GM19239 (cell line): ENCODE measurements around the gene SPTBN4.
A peak's percentile ranks its signal among the peaks of the same experiment; 100 is the strongest.

Experiments
- DNase-seq: peaks from one replicate; pipeline ENCODE4 v3.0.0; 2011; ENCODE audit warnings: low spot score; ENCODE audit not compliant: insufficient read length
- FAIRE-seq: peaks from 2 replicates; lab custom pipeline; 2011; peaks lifted over from hg19 to GRCh38; lab: Jason Lieb, UNC

The SPTBN4 gene

DNA sequence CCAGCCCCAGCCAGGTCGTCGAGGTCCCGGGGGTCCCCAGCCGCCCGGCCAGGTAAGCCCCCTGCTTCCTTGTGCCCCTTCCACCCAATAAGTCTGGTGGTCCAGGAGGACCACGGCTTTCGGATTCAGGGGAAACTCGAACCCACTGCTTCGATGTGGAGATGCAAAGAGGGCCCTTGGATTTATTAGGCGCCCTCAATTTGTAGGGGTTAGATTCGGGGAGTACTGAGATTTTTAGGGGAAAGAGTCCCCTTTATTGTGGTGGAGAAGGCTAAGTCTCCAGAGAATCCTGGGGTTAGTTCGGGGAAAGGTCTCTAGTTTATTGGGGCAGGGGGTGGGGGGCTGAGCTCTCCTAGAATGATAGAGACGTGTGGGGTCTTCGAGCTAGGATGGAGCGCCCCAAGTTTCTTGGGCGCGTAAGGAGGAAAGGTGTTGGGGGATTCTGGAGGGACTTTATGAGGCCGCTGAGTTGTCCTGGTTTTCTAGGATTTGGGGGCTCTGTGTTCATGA lies 130.6 kb downstream of the SPTBN4 start:
- FAIRE-seq (no peak), DNase-seq (no peak)

- DNase-seq (peak; percentile 90), FAIRE-seq (peak; percentile 85)
Observed at GRCh38 chr19:40598121-40598917, 131.5 kb downstream of the SPTBN4 start.

- FAIRE-seq, result no peak
Observed at GRCh38 chr19:40598918-40599307, 132.1 kb downstream of the SPTBN4 start.

GRCh38 chr19:40599331-40599901 lies 132.6 kb downstream of the SPTBN4 start:
- FAIRE-seq (no peak), DNase-seq (no peak)

More at GRCh38 chr19:40598918-40599307, 132.1 kb downstream of the SPTBN4 start:
- no peak for DNase-seq

DNA sequence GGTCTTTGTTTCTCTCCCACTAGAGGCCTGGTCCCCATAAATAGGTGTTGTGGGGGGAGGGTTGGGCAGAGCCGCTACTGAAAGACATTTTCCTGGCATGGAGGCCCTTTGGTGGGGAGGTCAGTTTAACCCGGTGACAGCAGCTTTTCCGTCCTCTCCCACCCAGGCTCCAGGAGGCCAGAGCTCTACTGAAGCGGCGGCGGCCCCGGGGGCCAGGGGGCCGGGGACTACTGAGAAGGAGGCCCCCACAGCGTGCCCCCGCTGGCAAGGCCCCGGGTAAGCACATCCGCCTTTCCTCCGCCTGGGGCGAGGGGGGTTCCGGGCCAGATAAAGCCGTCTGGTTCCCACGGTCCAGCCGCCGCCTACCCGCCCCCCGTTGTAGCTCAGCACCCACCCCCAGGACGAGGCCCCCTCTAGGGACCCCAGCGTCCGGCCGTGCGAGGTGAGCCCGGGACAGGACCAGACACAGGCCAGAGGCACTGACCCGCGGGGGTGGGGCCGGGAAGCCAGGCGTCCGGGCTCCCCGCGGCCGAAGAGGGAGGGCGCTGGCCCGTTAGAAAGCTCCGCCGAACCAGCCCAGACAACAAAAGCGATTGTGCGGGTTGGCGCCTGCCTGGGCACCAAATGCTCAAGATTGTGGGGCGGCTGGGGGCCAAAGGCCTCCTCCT lies 133.2 kb downstream of the SPTBN4 start:
- no peak for DNase-seq
- no peak for FAIRE-seq

- FAIRE-seq (no peak), DNase-seq (no peak)
Observed at GRCh38 chr19:40600570-40601133, 133.9 kb downstream of the SPTBN4 start.

GRCh38 chr19:40601134-40601974 lies 134.6 kb downstream of the SPTBN4 start, which contains the start of gene LTBP4:
LTBP4 (plus strand) TSS chr19:40601369; CDS start chr19:40601388, 19 bp downstream.
- no peak for FAIRE-seq
- DNase-seq, result no peak

DNA sequence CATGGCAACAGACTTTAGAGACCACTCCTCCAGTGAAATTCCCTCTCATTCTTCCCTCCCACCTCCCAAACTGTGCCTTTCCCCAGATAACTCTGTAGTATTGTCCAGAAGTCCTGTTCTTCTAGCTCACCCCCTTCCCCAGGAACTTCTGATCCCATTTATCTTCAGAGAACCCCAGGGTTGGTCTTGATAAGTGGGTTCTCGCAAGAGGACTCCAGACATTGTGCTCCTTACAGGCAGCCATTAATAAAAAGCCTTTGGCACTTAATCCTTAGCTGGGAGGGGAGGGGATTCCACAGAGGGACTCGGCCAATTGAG lies 136.2 kb downstream of the SPTBN4 start:
- no peak for DNase-seq

DNA sequence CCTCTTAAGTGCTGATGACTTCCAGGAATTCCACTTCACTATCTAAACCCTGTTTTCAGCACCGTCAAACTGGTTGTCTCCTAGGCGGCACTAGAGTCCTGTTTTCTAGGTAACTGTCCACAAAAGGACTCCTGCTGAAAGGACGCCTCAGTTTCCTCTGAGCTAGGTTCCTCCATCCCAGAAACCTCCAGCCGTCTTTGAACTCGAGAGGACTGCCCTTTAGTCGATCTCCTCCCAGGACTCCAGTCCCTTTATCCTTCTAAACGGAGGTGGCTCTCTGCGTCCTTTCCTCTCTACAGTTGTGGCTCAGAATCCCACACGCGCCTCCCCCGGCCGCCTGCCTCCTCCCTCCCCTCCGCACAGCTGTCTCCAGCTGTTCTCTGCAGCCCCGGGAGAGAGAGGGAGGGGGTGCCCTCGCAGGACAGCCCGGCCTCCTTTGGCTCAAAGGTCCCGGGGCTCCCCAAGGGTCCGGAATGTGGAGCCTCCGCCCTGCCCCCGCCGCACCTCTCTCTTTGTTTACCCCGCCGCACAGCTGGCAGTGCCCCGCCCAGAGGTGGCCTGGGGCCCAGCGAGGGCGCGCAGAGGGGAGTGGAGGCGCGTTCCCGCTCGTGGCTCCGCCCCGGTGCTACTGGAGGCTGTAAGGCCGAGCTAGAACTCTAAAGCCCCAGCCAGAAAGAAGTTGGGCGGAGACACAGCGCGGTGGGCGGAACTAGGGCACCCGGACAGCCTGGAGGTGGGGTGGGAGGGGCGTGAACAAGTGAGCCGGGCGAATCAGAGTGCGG lies 136.8 kb downstream of the SPTBN4 start:
- FAIRE-seq, result peak; percentile 97
- peak; percentile 96 for DNase-seq

More for the DNA sequence above, 136.2 kb downstream of the SPTBN4 start:
- no peak for FAIRE-seq

- no peak for FAIRE-seq
Observed at GRCh38 chr19:40604171-40604646, 137.4 kb downstream of the SPTBN4 start.

DNA sequence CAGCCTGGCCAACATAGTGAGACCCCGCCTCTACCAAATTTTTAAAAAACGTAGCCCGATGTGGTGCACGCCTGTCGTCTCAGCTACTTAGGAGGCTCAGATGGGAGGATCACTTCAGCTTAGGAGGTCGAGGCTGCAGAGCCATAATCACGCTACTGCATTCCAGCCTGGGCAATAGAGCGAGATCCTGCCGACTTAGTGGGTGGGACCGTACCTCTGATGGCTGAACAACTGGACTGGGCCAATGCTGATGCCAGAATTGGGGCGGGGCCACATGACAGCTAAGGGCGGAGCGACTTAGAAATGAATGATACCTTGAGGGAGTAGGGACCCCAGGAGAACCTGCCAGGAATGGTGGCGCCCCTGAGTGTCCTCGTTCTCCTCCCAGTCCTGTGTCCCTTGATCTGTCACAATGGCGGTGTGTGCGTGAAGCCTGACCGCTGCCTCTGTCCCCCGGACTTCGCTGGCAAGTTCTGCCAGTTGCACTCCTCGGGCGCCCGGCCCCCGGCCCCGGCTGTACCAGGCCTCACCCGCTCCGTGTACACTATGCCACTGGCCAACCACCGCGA lies 137.9 kb downstream of the SPTBN4 start:
- DNase-seq (no peak), FAIRE-seq (no peak)

More at GRCh38 chr19:40604171-40604646, 137.4 kb downstream of the SPTBN4 start:
- no peak for DNase-seq

DNA sequence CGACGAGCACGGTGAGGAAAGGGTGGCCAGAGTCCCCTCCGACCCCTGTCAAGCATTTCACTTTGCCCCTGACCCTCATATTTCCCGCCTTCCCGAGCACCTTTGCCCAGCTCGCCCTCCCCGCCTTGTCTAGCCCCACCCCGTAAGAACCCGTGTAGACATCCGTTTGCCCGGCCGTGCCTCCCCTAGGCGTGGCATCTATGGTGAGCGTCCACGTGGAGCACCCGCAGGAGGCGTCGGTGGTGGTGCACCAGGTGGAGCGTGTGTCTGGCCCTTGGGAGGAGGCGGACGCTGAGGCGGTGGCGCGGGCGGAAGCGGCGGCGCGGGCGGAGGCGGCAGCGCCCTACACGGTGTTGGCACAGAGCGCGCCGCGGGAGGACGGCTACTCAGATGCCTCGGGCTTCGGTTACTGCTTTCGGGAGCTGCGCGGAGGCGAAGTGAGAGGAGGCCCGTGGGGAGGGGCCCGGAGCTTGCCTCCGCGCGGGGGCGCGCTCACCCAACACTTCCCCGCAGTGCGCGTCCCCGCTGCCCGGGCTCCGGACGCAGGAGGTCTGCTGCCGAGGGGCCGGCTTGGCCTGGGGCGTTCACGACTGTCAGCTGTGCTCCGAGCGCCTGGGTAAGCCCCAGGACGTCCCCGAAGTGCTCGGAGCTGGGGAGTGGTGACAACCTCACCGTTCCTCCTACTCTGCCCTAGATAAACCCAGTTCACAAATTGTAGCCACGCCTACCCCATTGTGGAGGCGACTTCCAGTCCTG lies 138.6 kb downstream of the SPTBN4 start:
- DNase-seq (peak; percentile 57), FAIRE-seq (peak; percentile 74)

DNA sequence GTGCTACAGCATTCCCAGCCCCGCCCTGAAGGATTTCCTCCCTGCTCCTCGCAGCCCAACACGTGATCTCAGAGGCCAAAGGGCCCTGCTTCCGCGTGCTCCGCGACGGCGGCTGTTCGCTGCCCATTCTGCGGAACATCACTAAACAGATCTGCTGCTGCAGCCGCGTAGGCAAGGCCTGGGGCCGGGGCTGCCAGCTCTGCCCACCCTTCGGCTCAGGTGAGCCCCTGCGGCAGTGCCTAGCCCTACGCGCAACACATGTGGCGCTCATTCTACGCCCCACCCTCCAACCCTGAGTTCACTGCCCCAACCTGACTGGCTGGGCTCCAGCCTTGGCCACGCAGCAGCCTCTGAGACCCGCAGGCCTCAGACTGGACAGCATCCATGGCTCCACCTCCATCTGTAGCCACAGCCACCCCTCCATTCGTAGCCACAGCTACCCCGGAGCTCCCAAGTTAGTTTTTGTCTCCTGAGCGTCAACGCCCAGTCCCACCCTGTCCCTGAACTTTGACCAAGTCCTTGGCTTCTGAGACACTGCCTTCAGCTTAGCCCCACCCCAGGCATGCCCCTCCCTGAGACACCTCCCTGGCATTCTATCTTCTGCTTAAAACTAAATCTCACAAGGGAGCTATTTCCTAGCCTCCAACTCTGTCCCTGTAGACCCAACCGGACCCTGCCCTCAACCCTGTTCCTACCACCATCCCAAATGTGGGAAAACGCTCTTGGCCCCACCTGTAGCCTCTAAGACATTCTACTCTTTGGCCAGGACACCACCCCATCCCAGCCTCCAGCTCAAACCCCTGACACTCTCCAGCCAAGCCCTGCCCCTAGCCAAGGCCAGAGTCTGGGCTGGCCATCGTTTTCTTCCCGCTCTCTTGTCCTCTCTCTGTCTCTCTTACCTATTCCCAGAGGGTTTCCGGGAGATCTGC lies 140.8 kb downstream of the SPTBN4 start:
- no peak for FAIRE-seq
- no peak for DNase-seq

DNA sequence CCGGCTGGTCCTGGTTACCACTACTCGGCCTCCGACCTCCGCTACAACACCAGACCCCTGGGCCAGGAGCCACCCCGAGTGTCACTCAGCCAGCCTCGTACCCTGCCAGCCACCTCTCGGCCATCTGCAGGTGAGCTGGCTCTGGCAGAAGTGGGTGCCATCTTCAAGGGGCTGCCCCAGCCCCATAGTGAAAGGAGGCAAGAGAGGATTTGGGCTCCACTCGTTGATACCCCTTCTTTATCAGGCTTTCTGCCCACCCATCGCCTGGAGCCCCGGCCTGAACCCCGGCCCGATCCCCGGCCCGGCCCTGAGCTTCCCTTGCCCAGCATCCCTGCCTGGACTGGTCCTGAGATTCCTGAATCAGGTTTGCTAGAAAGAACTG lies 141.4 kb downstream of the SPTBN4 start:
- FAIRE-seq, result no peak

DNA sequence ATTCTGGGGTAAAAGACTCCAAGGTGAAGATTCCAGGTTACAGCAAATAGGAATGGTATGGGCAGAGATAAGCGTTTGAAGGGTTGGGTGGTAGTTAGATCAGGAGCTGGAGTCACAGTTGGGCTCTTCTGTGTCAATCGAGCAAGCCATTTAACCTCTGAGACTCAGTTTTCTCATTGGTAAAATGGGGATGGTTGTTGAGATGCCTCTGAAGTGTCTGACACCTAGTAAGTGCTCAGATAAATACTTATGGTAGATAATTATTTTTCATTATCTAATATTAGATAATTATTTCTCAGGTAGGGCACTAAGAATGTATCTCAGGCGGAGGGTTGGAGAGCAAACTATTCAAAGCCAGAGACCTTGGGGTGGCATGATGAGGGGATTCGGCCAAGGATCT lies 142.2 kb downstream of the SPTBN4 start:
- DNase-seq, result no peak
- peak; percentile 4 for FAIRE-seq

More for the DNA sequence above, 141.4 kb downstream of the SPTBN4 start:
- DNase-seq, result no peak

- peak; percentile 92 for DNase-seq
- FAIRE-seq, result peak; percentile 83
Observed at GRCh38 chr19:40609561-40610395, 143.0 kb downstream of the SPTBN4 start.
